ENCODE measurements around the gene PCSK2.

The PCSK2 gene

GRCh38 chr20:17500826-17501225 is 274.0 kb downstream of the PCSK2 start:
- in situ Hi-C loops (cut with MboI; ENCODE audit: low sequenced_read_pairs), result loop anchor here (25.0 kb wide), 1 partner anchor 386 kb away; no protein-coding TSS in a partner anchor

- in situ Hi-C loops (cut with MboI; ENCODE audit: low sequenced_read_pairs), result loop anchor here (25.0 kb wide), 1 partner anchor 386 kb away; no protein-coding TSS in a partner anchor
These were observed 274.9 kb downstream of the PCSK2 start for GRCh38 chr20:17501701-17502100.

- in situ Hi-C loops (cut with MboI; ENCODE audit: low sequenced_read_pairs), result loop anchor here (25.0 kb wide), 1 partner anchor 385 kb away; no protein-coding TSS in a partner anchor
These were observed 275.3 kb downstream of the PCSK2 start for GRCh38 chr20:17502105-17502504.

- in situ Hi-C loops (cut with MboI; ENCODE audit: low sequenced_read_pairs), result loop anchor here (25.0 kb wide), 1 partner anchor 384 kb away; no protein-coding TSS in a partner anchor
These were observed 276.6 kb downstream of the PCSK2 start for GRCh38 chr20:17503301-17504065.

- in situ Hi-C loops (cut with MboI; ENCODE audit: low sequenced_read_pairs), result loop anchor here (25.0 kb wide), 1 partner anchor 383 kb away; no protein-coding TSS in a partner anchor
These were observed 277.4 kb downstream of the PCSK2 start for GRCh38 chr20:17504066-17504897.

GRCh38 chr20:17504898-17505635 is 278.2 kb downstream of the PCSK2 start:
- in situ Hi-C loops (cut with MboI; ENCODE audit: low sequenced_read_pairs), result loop anchor here (25.0 kb wide), 1 partner anchor 382 kb away; no protein-coding TSS in a partner anchor

GRCh38 chr20:17505636-17506517 is 279.0 kb downstream of the PCSK2 start:
- in situ Hi-C loops (cut with MboI; ENCODE audit: low sequenced_read_pairs), result loop anchor here (25.0 kb wide), 1 partner anchor 381 kb away; no protein-coding TSS in a partner anchor

GRCh38 chr20:17507032-17507431 is 280.2 kb downstream of the PCSK2 start:
- in situ Hi-C loops (cut with MboI; ENCODE audit: low sequenced_read_pairs), result loop anchor here (25.0 kb wide), 1 partner anchor 380 kb away; no protein-coding TSS in a partner anchor

- in situ Hi-C loops (cut with MboI; ENCODE audit: low sequenced_read_pairs), result loop anchor here (25.0 kb wide), 1 partner anchor 380 kb away; no protein-coding TSS in a partner anchor
These were observed 280.7 kb downstream of the PCSK2 start for GRCh38 chr20:17507531-17507930.

- in situ Hi-C loops (cut with MboI; ENCODE audit: low sequenced_read_pairs), result loop anchor here (25.0 kb wide), 1 partner anchor 379 kb away; no protein-coding TSS in a partner anchor
These were observed 281.9 kb downstream of the PCSK2 start for GRCh38 chr20:17508756-17509155.

- in situ Hi-C loops (cut with MboI; ENCODE audit: low sequenced_read_pairs), result loop anchor here (25.0 kb wide), 1 partner anchor 377 kb away; no protein-coding TSS in a partner anchor
These were observed 283.7 kb downstream of the PCSK2 start for GRCh38 chr20:17510548-17510947.

GRCh38 chr20:17511401-17511800 is 284.6 kb downstream of the PCSK2 start:
- in situ Hi-C loops (cut with MboI; ENCODE audit: low sequenced_read_pairs), result loop anchor here (25.0 kb wide), 1 partner anchor 376 kb away; no protein-coding TSS in a partner anchor

GRCh38 chr20:17513939-17514338 is 287.1 kb downstream of the PCSK2 start:
- in situ Hi-C loops (cut with MboI; ENCODE audit: low sequenced_read_pairs), result loop anchor here (25.0 kb wide), 1 partner anchor 373 kb away; no protein-coding TSS in a partner anchor

- in situ Hi-C loops (cut with MboI; ENCODE audit: low sequenced_read_pairs), result loop anchor here (25.0 kb wide), 1 partner anchor 372 kb away; no protein-coding TSS in a partner anchor
These were observed 288.2 kb downstream of the PCSK2 start for GRCh38 chr20:17515053-17515452.

GRCh38 chr20:17518339-17519052 is 291.7 kb downstream of the PCSK2 start:
- in situ Hi-C loops (cut with MboI; ENCODE audit: low sequenced_read_pairs), result loop anchor here (25.0 kb wide), 1 partner anchor 369 kb away; no protein-coding TSS in a partner anchor

- in situ Hi-C loops (cut with MboI; ENCODE audit: low sequenced_read_pairs), result loop anchor here (25.0 kb wide), 1 partner anchor 368 kb away; no protein-coding TSS in a partner anchor
These were observed 292.9 kb downstream of the PCSK2 start for GRCh38 chr20:17519606-17520285.

GRCh38 chr20:17520583-17520982 is 293.7 kb downstream of the PCSK2 start:
- in situ Hi-C loops (cut with MboI; ENCODE audit: low sequenced_read_pairs), result loop anchor here (25.0 kb wide), 1 partner anchor 367 kb away; no protein-coding TSS in a partner anchor

GRCh38 chr20:17522528-17522927 is 295.7 kb downstream of the PCSK2 start:
- in situ Hi-C loops (cut with MboI; ENCODE audit: low sequenced_read_pairs), result loop anchor here (25.0 kb wide), 1 partner anchor 365 kb away; no protein-coding TSS in a partner anchor
